MM.1S (cell line): ENCODE measurements around the gene ACTR5.

Experiments
- EZH2 ChIP-seq: fragments of 300-600 bp; sonication (generic); optimal IDR thresholded peaks from 2 replicates; pipeline ENCODE3; 2017; ENCODE audit warnings: low read depth, mild to moderate bottlenecking, antibody characterized with exemption, low read length, mixed read lengths
- EZH2phosphoT487 ChIP-seq: fragments of 300-600 bp; sonication (generic); IDR thresholded peaks from 2 replicates; pipeline ENCODE4 v1.6.1; 2018; ENCODE audit warnings: antibody characterized with exemption, low read length
- TF ChIP-seq, protein P1 (sequence below): fragments of 300-600 bp; sonication (generic); IDR thresholded peaks from 2 replicates; pipeline ENCODE4 v1.5.1; 2016; ENCODE audit warnings: antibody characterized with exemption, low read length, mixed read lengths

GRCh38 chr20:38715646-38716045 is 32.6 kb upstream of the ACTR5 start:
- TF ChIP-seq, protein P1, sequence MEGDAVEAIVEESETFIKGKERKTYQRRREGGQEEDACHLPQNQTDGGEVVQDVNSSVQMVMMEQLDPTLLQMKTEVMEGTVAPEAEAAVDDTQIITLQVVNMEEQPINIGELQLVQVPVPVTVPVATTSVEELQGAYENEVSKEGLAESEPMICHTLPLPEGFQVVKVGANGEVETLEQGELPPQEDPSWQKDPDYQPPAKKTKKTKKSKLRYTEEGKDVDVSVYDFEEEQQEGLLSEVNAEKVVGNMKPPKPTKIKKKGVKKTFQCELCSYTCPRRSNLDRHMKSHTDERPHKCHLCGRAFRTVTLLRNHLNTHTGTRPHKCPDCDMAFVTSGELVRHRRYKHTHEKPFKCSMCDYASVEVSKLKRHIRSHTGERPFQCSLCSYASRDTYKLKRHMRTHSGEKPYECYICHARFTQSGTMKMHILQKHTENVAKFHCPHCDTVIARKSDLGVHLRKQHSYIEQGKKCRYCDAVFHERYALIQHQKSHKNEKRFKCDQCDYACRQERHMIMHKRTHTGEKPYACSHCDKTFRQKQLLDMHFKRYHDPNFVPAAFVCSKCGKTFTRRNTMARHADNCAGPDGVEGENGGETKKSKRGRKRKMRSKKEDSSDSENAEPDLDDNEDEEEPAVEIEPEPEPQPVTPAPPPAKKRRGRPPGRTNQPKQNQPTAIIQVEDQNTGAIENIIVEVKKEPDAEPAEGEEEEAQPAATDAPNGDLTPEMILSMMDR = no peak
- TF ChIP-seq EZH2 = no peak
- TF ChIP-seq EZH2phosphoT487 = no peak
